ENCODE measurements around the gene GRIFIN. TPM values are rescaled to one million over a fixed set of nuclear protein-coding genes. Genes with fewer than 3 reads are reported as not detected.

GRIFIN gene
- total RNA-seq, 1 donor from 2014 or later: not detected

DNA sequence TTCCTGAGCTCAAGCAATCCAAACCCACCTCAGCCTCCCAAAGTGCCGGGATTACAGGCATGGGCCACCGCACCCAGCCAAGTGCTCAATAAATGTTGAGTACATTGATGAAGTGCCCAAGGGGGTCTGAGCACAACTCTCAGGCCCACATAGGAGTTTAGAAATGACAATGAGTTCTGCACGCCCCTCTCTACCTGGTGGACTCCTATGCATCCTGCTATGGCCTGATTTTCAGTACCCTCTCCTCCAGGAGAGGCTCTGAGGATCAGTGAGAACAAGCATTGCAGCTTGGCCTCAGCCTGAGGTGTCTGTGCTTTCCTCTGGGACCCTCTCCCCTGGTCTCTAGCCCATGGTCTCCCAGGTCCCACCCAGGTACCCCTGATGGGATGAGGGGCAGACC lies 20.9 kb upstream of the GRIFIN start:
- H2AFZ ChIP-seq (ENCODE audit: low read depth, low read length): no peak overlapping the region
- no peak overlapping the region for H3K9ac ChIP-seq (ENCODE audit: low read length)
- no peaks in the 10 kb centered on the region for H3K9me3 Mint-ChIP-seq (ENCODE audit: unreplicated experiment)
- FAIRE-seq (no peak), DNase-seq (ENCODE audit: low read depth) (no peak)
- peaks cover 10% of the 10 kb centered on the region for H3K4me1 ChIP-seq (ENCODE audit: insufficient read depth, low read length)
- H3K27me3 Mint-ChIP-seq (ENCODE audit: low read depth, unreplicated experiment): peaks cover 17% of the 10 kb centered on the region
- no peaks in the 10 kb centered on the region for H3K27me3 ChIP-seq (ENCODE audit: insufficient read depth, low read length)
- H4K20me1 ChIP-seq (ENCODE audit: insufficient read depth, low read length): no peaks in the 10 kb centered on the region
- no peak overlapping the region for H3K27ac ChIP-seq (ENCODE audit: low read depth, low read length)
- H3K27ac Mint-ChIP-seq (ENCODE audit: unreplicated experiment): no peak overlapping the region
- no peak overlapping the region for H3K4me2 ChIP-seq (ENCODE audit: low read length)
- TF ChIP-seq, protein P1, sequence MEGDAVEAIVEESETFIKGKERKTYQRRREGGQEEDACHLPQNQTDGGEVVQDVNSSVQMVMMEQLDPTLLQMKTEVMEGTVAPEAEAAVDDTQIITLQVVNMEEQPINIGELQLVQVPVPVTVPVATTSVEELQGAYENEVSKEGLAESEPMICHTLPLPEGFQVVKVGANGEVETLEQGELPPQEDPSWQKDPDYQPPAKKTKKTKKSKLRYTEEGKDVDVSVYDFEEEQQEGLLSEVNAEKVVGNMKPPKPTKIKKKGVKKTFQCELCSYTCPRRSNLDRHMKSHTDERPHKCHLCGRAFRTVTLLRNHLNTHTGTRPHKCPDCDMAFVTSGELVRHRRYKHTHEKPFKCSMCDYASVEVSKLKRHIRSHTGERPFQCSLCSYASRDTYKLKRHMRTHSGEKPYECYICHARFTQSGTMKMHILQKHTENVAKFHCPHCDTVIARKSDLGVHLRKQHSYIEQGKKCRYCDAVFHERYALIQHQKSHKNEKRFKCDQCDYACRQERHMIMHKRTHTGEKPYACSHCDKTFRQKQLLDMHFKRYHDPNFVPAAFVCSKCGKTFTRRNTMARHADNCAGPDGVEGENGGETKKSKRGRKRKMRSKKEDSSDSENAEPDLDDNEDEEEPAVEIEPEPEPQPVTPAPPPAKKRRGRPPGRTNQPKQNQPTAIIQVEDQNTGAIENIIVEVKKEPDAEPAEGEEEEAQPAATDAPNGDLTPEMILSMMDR (IDR thresholded peaks at IDR 0.05; ENCODE audit: insufficient read depth, low read depth, low read length): no peak
- no peak for TF ChIP-seq EZH2 (IDR thresholded peaks at IDR 0.05; ENCODE audit: insufficient read depth, low read length)
- no peaks in the 10 kb centered on the region for H3K79me2 ChIP-seq (ENCODE audit: insufficient read depth, low read length)
- no peaks in the 10 kb centered on the region for H3K36me3 Mint-ChIP-seq (ENCODE audit: low read depth, unreplicated experiment)
- no peak overlapping the region for H3K4me3 ChIP-seq (ENCODE audit: insufficient read depth, low read depth, low read length)
- H3K9me3 ChIP-seq (ENCODE audit: insufficient read depth, low read depth, low read length): no peaks in the 10 kb centered on the region
- peaks cover 2% of the 10 kb centered on the region for H3K4me1 Mint-ChIP-seq (ENCODE audit: low read depth, unreplicated experiment)
- no peaks in the 10 kb centered on the region for H3K36me3 ChIP-seq (ENCODE audit: insufficient read depth, low read length)
- no peak overlapping the region for H3K4me3 Mint-ChIP-seq (ENCODE audit: unreplicated experiment)

DNA sequence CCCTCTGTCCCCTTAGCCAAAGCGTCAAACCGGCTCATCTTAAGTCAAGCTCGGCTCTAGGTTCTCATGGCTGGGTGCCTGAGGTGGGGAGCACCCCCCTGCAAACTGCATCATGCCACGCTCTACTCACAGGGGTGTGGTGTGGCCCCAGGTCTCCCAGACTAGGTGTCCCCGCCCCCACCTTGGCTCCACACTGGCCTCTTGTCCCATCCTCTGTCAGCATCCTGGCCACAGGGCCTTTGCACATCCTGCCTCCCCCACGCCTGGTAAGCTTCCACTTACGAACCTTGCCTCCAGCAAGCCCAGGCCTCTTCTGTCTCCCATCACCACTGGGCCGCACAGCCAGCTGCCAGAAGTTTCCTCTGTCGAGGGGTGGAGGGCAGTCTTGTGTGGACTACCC lies 20.2 kb upstream of the GRIFIN start:
- DNase-seq (ENCODE audit: low read depth) (no peak), FAIRE-seq (no peak)
- H3K4me2 ChIP-seq (ENCODE audit: low read length): no peak overlapping the region
- peaks cover 10% of the 10 kb centered on the region for H3K4me1 ChIP-seq (ENCODE audit: insufficient read depth, low read length)
- Mint-ChIP-seq H3K4me3 (ENCODE audit: unreplicated experiment) (no peak overlapping the region), H3K9me3 (ENCODE audit: unreplicated experiment) (peaks cover 1% of the 10 kb centered on the region), H3K27me3 (ENCODE audit: low read depth, unreplicated experiment) (peaks cover 17% of the 10 kb centered on the region), H3K36me3 (ENCODE audit: low read depth, unreplicated experiment) (no peaks in the 10 kb centered on the region), H3K27ac (ENCODE audit: unreplicated experiment) (no peak overlapping the region), H3K4me1 (ENCODE audit: low read depth, unreplicated experiment) (peaks cover 2% of the 10 kb centered on the region)
- no peak overlapping the region for H3K9ac ChIP-seq (ENCODE audit: low read length)
- H3K4me3 ChIP-seq (ENCODE audit: insufficient read depth, low read depth, low read length): no peak overlapping the region
- H3K27ac ChIP-seq (ENCODE audit: low read depth, low read length): no peak overlapping the region
- no peaks in the 10 kb centered on the region for H4K20me1 ChIP-seq (ENCODE audit: insufficient read depth, low read length)
- no peaks in the 10 kb centered on the region for H3K9me3 ChIP-seq (ENCODE audit: insufficient read depth, low read depth, low read length)
- no peaks in the 10 kb centered on the region for H3K27me3 ChIP-seq (ENCODE audit: insufficient read depth, low read length)
- no peaks in the 10 kb centered on the region for H3K36me3 ChIP-seq (ENCODE audit: insufficient read depth, low read length)
- TF ChIP-seq EZH2 (IDR thresholded peaks at IDR 0.05; ENCODE audit: insufficient read depth, low read length): no peak
- TF ChIP-seq, protein P1 (IDR thresholded peaks at IDR 0.05; ENCODE audit: insufficient read depth, low read depth, low read length): no peak
- no peak overlapping the region for H2AFZ ChIP-seq (ENCODE audit: low read depth, low read length)
- no peaks in the 10 kb centered on the region for H3K79me2 ChIP-seq (ENCODE audit: insufficient read depth, low read length)

DNA sequence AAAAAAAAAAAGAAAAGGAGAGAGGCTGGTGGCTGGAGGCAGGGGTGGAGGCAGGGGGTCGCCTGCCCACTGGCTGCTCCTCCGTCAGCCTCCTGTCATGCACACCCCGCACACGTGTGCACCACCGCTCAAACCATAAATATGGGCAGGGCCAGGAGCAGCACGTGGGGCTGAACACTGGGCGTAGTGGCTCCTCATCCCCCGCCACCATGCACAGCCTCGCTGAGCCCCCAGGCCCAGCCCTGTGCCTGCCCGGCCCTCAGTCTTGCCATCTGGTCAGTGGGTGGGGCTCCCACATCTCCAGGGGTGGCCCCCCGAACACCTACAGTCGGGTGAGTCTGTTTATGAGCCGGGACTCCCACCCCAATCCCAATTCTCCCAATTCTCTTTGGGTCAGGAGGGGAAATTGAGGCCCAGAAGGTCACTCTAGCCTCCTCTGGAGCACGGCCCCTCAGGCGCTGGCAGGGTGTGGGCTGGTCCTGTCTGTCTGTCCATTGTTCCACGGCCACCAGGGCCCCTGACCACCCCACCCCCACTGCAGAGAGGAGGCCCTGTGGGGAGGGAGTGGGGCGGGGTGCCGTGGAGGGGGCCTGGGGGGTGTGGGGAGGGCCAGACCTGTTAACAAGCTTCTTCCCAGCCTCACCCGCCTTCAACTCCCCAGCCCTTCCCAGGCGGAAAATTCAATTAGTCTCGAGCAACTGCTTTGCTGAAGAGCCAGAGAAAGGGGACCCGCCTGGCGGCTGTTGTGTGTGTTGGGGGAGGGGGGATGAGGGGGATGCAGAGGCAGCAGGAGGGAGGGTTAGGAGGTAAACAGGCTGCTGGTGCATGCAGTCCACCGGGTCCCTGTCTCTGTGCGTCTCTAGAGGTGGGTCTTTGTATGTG lies 19.5 kb upstream of the GRIFIN start:
- DNase-seq (ENCODE audit: low read depth) (no peak), FAIRE-seq (no peak)
- no peaks in the 10 kb centered on the region for H3K9me3 ChIP-seq (ENCODE audit: insufficient read depth, low read depth, low read length)
- no peak overlapping the region for H2AFZ ChIP-seq (ENCODE audit: low read depth, low read length)
- TF ChIP-seq EZH2 (IDR thresholded peaks at IDR 0.05; ENCODE audit: insufficient read depth, low read length): no peak
- TF ChIP-seq, protein P1 (IDR thresholded peaks at IDR 0.05; ENCODE audit: insufficient read depth, low read depth, low read length): no peak
- H3K4me1 Mint-ChIP-seq (ENCODE audit: low read depth, unreplicated experiment): peaks cover 2% of the 10 kb centered on the region
- H4K20me1 ChIP-seq (ENCODE audit: insufficient read depth, low read length): no peaks in the 10 kb centered on the region
- no peak overlapping the region for H3K4me3 ChIP-seq (ENCODE audit: insufficient read depth, low read depth, low read length)
- no peak overlapping the region for H3K9ac ChIP-seq (ENCODE audit: low read length)
- no peak overlapping the region for H3K27ac Mint-ChIP-seq (ENCODE audit: unreplicated experiment)
- no peak overlapping the region for H3K4me3 Mint-ChIP-seq (ENCODE audit: unreplicated experiment)
- peaks cover 15% of the 10 kb centered on the region for H3K27me3 Mint-ChIP-seq (ENCODE audit: low read depth, unreplicated experiment)
- no peaks in the 10 kb centered on the region for H3K36me3 Mint-ChIP-seq (ENCODE audit: low read depth, unreplicated experiment)
- no peaks in the 10 kb centered on the region for H3K27me3 ChIP-seq (ENCODE audit: insufficient read depth, low read length)
- H3K4me1 ChIP-seq (ENCODE audit: insufficient read depth, low read length): peaks cover 10% of the 10 kb centered on the region
- H3K79me2 ChIP-seq (ENCODE audit: insufficient read depth, low read length): no peaks in the 10 kb centered on the region
- no peak overlapping the region for H3K4me2 ChIP-seq (ENCODE audit: low read length)
- no peaks in the 10 kb centered on the region for H3K36me3 ChIP-seq (ENCODE audit: insufficient read depth, low read length)
- H3K27ac ChIP-seq (ENCODE audit: low read depth, low read length): no peak overlapping the region
- peaks cover 1% of the 10 kb centered on the region for H3K9me3 Mint-ChIP-seq (ENCODE audit: unreplicated experiment)

Data from astrocyte (in vitro differentiated cells and primary cell).